ENCODE results near the gene GUK1.

Gene GUK1, protein sequence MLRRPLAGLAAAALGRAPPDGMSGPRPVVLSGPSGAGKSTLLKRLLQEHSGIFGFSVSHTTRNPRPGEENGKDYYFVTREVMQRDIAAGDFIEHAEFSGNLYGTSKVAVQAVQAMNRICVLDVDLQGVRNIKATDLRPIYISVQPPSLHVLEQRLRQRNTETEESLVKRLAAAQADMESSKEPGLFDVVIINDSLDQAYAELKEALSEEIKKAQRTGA

DNA sequence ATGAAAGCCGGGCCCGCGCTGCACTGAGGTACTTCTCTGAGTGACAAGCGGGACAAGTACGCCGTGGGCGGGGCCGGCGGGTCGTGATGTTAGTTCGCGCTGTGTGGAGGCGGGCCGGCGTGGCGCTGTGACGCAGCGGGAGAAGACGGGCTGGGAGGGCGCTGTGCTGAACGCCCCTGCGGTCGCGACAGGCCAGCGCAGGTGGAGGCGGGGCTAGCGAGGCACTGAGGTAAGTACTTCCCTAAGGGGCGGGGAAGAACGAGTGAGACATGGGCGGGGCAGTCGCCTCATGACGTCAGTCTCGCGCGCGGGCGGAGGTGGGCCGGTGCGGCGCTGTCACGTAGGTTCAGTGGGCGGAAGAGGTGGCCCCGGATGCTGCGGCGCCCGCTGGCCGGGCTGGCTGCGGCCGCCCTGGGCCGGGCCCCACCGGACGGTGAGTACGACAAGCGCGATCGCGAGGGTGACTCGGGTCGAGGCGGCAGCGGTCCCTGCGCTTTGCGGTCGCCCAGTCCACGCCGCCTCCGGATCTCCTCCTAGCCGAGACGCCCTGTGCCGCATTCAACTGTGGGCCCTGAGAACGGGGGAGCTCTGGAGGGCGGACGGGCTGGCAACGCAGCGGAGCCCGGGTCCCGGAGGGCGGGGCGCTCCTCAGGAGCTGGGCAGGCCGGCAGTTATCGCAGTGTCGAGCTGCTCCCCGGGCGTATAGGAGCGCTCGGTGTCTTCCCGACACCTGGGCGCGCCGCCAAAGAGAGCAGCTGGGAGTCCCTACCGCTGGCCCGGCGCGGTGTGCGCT, at the start of gene GUK1:
TSS of gene GUK1 (plus strand) at position 349 of the 793 bp plus-strand sequence. CDS start at position 373, 24 bp downstream.
- DNase-seq (ENCODE audit: low read depth in 2 of 2) = peak; percentile 98 to 100

DNA sequence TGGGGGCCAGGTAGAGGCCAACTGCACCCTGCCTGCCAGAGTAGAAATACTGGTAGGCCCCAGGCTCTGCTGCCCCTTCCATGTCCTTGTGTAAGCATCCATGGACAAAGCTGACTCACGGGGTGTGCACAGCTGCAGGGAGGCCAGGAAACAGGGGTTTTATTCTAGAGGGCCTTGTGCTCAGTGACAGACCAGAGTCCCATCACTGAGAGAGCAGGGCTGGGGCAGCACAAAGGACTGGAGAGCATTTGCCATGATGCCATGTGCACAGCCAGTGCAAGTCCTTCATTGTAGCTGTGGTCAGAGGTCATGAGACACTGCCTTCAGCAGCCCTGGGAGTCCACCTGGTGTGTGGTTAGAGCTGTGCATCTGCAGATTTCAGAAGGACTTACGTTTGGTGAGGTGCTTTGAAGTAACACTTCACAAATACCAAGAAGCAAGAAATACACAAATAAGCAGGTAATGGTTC, 49.4 kb upstream of the GUK1 start:
- DNase-seq (ENCODE audit: low read depth in 2 of 2) = no peak

DNA sequence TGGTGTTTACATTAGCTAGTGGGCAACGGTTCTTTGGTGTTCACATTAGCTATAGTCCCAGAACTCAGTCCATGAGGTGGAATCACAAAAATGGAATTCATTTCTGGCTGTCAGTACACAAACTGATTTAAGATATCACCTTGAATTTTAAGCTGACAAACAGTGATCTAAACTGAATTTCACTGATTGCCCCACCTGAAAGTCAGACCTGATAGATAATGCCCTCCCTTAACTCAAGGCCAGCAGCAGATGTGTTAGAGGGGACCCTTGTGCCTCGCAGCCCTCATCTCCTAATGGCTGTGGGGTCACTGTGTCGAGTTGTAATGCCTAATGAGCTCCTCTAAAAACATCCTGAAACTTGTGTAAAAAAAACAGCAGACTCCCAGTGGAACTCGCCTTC, 49.0 kb upstream of the GUK1 start:
- no peak for DNase-seq (ENCODE audit: low read depth in 2 of 2)

DNA sequence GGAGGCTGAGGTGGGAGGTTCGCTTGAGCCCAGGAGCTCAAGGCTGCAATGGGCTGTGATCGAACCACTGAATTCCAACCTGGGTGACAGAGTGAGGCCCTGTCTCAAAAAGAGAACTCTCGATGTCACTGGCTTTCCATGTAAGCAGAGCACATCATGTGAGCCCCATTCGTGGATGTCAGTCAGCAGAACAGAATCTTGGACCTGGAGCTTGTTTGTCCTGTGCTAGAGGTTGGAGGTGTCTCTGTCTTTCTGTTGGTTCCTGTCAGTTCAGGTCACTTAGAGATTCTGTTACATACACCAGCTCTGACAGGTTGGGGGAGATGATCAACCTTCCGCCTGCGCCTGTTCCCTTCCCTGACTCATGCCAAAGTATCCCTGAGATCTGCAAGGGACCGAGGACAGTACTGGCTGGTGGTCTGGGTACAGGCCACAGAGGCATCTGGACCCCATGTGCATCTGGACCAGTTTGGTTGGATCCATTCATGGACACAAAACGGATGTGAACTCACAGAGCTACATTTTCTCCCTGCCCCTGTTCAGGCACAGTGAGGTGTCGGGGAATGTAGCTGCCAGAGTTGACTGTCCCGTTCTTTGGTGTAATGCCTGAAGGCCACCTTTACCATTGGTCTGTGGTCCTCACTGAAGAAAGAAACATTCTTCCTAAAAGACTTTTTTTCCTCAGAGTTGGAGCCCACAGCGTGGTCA, 47.6 kb upstream of the GUK1 start:
- DNase-seq (ENCODE audit: low read depth in 2 of 2) = no peak

DNA sequence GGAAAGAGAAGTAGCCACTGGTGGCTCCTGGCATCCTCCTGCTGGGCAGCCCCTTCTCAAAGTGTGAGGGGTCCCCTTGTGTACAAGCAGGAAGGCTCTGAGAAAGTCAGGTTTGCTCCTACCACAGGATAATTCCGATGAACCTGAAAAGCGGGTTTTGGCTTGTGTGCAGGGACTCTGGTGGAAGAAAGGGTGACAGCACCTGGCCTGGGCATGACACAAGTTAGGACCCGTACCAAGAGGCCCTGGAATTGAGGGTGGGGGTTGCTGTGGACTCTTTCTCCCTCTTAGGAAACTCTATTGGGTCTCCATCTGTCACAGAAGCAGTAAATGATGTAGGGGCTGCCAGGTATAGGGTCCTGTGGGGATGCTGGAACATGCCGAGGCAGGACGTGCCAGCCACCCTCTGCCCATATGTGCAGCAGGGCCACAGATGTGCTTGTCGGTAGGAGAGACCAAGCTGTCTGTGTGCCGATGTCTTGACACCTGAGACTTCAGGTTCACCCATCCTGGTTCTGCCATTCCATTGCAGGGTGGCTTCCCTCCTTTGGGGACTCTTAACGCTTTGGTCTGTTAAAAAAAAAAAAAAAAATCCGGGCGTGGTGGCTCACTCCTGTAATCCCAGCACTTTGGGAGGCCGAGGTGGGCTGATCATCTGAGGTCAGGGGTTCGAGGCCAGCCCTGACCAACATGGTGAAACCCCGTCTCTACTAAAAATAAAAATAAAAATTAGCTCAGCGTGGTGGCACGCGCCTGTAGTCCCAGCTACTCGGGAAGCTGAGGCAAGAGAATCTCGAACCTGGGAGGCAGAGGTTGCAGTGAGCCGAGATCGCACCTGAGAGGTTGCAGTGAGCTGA, 46.8 kb upstream of the GUK1 start:
- no peak for DNase-seq (ENCODE audit: low read depth in 2 of 2)

DNA sequence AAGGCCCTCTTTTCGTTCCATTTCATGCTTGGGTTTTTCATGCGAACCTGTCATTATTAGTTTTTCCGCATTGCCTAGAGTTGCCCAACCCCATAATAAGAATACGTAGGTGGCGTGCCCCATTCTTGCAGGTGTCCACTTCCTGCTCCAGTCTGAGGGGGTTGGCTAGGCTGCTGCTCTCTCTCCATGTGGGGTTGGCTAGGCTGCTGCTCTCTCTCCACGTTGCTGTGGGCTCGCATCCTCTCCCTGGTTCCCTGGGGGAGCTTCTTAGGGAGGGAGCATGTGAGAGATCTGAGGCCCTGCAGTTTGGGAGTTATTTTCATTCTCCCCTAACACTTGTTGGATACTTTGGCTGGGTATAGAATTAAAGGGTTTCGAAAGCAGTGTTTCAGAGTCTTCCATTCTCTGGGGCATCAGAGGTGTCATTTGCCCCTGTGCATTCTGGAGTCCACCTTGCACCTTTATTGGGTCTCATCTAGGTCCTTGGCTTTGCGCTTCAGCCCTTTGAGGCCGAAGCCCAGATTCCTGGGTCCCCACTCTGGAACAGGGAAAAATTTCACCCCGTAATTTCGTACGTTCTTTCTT, 45.6 kb upstream of the GUK1 start:
- no peak for DNase-seq (ENCODE audit: low read depth in 2 of 2)

DNA sequence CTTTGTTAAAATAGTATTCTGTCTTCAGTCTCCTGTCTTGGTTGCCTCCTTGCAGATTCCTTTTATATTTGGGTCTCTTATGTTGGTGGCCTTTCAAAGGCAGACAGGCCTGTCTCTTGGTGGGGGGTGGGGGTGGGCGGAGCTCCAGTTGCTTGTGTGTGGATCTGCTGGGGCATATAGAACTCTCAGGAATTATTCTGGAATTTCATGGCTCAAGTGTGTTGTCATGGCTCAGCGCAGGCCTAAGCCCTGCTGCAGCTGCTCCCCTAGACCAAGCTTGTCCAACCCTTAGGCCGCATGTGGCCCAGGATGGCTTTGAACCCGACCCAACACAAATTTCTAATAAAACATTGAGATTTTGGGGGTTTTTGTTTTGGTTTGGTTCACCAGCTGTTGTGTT, 44.9 kb upstream of the GUK1 start:
- no peak for DNase-seq (ENCODE audit: low read depth in 2 of 2)

DNA sequence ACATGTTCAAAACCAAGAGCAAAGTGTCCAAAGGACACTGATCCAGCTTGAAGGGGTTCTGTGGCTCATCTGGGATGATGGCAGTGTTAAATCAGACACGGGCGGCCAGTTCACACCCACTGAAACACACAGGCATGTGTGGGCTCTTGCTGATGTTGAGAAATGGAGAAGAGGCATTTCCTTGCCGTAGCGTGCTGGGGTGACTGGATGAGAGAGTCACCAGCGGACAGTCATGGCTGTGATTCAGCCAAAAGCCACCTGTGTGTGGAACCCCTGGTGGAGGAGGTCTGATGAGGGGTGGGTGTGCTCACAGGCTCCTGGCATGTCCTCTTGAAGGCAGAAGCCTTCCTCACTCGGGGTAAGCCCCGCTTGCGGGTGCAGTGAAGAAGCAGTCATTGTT, 44.1 kb upstream of the GUK1 start:
- no peak for DNase-seq (ENCODE audit: low read depth in 2 of 2)

DNA sequence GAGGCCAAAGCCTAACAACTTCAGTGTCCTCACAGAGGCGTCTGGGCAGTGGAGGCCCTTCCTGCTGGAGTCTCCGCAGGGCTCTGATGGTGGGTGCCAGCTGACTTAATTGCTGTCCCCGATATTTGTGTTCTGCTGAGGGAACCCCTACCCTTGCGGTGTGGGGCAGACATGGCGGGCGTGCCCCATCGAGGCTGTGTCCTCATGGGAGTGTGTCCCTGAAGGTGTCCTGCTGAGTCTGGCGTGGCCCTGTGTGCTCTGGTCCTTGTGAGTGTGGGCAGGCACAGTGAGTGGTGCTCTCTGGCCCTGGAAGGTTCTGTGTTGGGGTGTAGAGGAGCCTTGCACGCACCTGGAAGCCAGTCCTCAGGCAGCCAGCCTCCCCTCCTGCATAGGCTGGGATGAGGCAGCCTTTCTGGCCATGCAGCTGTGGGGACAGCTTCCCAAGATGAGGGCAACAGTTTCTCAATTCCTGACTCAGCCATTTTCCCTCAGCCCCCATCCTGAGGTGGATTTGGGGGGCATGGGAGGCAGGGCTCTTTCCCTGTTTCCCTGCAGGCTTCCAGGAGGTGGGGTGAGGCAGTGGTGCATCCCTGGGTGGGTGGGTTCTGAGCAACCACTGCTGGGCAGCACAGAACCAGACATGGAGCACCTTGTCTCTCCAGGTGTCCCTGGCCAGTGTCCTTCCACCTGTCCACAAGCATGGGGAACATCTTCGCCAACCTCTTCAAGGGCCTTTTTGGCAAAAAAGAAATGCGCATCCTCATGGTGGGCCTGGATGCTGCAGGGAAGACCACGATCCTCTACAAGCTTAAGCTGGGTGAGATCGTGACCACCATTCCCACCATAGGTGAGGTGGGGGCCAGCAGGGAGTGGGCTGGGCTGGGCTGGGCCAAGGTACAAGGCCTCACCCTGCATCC, 43.4 kb upstream of the GUK1 start:
- no peak for DNase-seq (ENCODE audit: low read depth in 2 of 2)

DNA sequence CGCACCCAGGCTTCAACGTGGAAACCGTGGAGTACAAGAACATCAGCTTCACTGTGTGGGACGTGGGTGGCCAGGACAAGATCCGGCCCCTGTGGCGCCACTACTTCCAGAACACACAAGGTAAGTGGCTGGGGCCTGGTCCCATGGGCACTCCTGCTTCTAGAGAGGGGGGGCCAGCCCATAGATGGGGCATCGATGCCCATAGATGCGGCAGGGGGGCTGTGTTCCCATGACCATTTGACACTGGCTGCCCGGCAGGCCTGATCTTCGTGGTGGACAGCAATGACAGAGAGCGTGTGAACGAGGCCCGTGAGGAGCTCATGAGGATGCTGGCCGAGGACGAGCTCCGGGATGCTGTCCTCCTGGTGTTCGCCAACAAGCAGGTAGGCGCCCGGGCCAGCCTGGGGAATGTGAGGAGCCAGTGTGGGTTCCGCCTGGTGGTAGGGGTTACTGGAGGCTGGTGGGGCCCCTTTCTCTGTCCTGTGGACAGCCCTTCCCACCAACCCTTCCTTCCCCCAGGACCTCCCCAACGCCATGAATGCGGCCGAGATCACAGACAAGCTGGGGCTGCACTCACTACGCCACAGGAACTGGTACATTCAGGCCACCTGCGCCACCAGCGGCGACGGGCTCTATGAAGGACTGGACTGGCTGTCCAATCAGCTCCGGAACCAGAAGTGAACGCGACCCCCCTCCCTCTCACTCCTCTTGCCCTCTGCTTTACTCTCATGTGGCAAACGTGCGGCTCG, 42.6 kb upstream of the GUK1 start:
- DNase-seq (ENCODE audit: low read depth in 2 of 2) = no peak

DNA sequence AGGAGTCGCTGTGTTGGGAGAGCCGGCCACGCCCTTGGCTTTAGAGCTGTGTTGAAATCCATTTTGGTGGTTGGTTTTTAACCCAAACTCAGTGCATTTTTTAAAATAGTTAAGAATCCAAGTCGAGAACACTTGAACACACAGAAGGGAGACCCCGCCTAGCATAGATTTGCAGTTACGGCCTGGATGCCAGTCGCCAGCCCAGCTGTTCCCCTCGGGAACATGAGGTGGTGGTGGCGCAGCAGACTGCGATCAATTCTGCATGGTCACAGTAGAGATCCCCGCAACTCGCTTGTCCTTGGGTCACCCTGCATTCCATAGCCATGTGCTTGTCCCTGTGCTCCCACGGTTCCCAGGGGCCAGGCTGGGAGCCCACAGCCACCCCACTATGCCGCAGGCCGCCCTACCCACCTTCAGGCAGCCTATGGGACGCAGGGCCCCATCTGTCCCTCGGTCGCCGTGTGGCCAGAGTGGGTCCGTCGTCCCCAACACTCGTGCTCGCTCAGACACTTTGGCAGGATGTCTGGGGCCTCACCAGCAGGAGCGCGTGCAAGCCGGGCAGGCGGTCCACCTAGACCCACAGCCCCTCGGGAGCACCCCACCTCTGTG, 41.7 kb upstream of the GUK1 start:
- no peak for DNase-seq (ENCODE audit: low read depth in 2 of 2)

DNA sequence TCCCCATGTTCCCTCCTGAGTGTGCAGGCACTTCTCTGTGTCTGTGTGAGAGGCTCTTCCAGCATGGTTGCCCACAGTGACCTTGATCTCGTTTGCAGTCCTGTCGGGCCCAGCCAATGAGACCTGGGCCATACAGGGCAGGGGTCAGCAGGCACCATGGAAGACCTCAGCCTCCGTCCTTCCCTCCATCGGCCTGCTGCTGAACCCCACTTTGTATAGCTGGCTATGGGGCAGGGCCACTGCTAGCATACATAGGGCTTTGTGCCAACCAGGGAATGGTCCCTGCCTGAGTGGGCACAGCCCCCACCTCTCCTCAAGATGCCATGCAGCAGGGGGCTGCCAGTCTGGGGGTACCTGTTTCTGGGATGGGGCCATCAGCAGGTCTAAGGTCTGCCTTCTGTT, 40.7 kb upstream of the GUK1 start:
- no peak for DNase-seq (ENCODE audit: low read depth in 2 of 2)

DNA sequence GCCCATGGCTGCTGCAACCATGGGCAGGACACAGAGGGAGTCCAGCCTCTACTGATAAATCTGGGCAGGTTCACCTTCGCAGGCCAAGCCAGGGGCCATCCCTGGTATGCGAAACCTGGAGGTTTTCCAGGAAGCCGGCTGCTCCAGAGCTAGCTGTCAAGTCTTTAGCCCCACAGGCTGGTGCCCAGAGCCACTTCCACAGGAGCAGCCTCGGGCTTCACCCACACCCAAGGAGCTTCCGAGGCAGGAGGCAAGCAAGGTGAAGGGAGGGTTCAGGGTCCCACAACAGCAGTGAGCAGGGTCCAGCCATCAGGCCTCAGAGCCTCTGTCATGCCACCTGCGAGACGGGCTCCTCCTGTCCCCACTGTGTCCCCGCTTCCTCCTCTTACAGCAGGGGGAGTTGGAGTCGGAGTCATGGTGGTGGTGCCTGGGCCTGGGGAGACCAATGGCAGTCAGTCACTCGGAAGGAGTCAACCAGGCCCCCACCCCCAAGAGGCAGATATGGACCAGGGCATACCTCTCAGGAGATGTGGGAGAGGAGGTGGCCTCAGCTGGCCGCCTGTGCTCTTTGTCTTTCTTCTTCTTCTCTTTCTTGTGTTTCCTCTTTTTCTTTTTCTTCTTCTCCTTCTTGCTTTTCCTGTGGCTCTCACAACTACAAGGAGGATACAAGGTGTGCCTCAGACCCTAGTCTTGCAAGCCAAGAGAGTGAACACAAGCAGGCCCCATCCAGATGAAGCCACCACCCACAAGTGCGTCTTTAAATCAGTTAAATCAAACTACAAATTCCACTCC, 39.1 kb upstream of the GUK1 start:
- DNase-seq (ENCODE audit: low read depth in 2 of 2) = no peak

DNA sequence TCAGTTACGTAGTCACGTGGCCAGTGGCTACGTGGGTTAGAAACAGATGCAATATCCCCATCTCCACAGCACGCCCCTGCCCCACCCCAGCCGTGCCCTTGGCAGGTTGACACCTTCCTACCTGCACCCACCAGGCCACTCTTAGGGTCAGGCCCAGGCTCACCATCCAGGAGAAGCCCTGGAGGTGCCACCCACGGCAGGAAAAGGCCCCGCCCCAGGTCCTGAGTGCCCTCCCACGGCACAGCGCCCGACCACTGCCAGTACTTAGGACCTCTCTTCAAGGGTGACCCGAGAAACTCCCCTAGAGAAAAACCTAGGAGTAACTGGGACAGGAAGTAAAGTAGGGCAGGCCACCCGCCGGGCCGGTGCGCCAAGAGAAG, 38.5 kb upstream of the GUK1 start:
- no peak for DNase-seq (ENCODE audit: low read depth in 2 of 2)

DNA sequence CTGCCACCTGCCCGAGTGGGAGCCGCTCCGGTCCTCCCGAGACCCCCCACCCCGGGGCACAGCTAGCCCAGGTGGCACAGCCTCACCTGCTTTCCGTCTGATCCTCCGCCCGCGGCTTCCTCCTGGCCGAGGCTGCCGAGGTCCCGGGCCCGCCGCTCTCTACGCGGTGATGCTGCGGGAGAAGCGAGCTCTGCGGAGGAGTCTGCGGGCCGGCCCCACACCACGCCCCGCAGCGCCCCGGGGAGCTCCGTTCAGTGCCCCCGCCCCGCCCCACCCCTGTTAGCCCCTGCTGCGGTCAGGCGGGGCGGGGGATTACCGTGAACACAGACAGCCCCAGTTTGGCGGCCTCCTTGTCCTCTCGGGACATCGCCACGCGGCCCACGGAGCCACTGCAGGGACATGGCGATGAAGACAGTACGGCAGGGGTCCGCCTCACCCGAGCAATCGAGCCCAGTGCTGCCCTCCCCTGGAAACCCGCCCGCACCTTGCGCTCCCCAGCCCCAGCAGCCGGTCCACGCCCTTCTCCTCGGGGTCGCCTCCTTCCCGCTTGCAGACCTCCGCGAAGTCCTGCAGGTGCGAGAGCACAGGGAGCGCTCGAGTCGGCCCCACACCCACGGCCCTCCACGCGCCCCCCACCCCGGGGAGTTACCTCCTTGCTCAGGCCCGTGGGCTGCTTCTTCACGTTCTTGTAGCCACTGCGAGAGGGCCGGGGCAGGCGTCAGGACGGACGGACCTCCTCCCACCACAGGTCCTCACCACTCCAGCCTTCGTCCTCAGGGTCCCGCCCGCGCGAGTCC, 37.9 kb upstream of the GUK1 start:
- no peak for DNase-seq (ENCODE audit: low read depth in 2 of 2)

DNA sequence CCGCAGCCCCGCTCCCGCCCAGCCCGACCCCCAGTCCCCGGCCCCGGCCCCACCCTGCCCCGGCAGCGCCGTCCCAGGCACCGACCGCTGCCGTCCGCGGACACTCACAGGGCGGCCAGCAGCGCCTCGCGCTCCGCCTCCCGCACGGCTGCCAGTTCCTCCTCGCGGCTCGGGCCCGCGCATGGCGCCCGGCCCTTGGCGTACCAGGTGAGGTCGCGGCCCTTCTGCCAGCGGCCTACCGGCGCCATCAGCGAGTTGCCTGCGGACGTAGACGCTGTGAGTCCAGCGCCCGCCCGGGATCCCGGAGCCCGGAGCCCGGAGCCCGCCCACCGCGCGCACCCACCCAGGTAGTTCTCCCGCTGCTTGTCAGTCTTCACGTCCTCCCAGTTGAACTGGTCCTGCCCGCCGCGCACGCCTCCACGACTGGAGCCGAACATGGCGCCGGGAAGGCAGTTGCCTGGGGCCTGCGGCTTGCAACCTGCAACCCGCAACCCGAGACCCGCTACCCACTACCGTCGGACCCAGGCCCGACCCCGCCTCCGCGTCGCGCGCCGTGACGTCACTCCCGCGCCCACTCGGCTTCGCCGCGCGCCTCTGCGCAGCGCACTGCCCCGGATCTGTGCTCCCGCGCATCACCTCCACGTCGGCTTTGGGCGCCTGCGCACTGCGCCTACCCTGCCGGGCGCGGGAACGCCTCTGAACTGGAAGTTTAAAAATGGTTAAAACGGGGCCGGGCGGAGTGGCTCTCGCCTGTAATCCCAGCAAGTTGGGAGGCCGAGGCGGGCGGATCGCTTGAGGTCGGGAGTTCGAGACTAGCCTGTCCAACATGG, 37.1 kb upstream of the GUK1 start, which contains the start of gene C1orf35:
TSS of gene C1orf35 (minus strand) at position 535 of the 830 bp plus-strand sequence. CDS start at position 437, 98 bp downstream.
- peak; percentile 79 to 89 for DNase-seq (ENCODE audit: low read depth in 2 of 2)

All from stimulated activated CD4-positive, alpha-beta T cell treated with anti-CD3 and anti-CD28 coated beads, Interleukin-1b, Interleukin-23, amount 100 ng/mL, for 1 hour (primary cell).